GM21717 (cell line): Measurements from ENCODE around the gene SMOC1.
"Not testable (repeated sequence)": the region's sequence is repeated elsewhere in the genome, so short reads cannot be mapped to it uniquely, and the experiment has no call there.

Experiments
- ATAC-seq: cut with Tn5 transposase; IDR thresholded peaks from one replicate; pipeline ENCODE4 v1.9.1; 2021; ENCODE audit warnings: mild to moderate bottlenecking, moderate library complexity; ENCODE audit not compliant: unreplicated experiment

Gene SMOC1

DNA sequence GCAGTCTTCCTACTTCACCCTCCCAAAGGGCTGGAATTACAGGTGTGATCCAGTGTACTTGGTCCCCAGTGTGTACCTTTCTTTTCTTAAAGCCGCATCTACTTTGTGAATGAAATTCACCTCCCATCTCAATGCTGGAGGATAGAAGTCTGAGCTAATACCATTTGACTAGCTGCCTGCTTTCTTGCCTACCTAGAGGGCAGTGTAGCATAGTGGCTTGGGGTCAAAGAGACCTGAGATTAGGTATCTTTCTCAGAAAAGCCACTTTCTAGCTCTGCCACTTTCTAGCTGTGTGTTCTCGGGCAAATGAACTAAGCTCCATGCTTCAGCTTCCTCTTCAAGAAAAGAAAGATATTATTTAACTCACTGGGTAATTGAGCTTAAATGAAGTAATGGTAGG lies 16.9 kb downstream of the SMOC1 start:
- no peak for ATAC-seq

- no peak for ATAC-seq
Observed at GRCh38 chr14:69896972-69897371, 17.8 kb downstream of the SMOC1 start.

DNA sequence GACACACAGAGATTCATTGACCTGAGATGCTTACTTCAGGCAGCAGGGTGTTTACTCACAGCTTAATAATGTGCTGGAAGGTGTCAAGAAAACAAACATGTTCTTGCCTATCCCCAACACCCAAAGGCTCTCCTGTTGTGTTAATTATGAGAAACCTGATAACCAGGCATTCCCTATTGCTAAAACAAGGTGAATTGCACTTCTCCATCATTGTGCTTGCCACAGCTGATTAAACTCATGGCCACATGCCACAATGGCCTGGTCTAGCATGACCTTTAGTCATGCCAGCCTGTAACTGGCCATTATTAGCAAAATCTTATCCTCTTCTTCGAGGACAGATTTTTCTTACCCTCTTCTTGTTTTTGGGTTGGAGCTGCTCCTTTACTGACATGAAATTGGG lies 21.4 kb downstream of the SMOC1 start:
- ATAC-seq: no peak

DNA sequence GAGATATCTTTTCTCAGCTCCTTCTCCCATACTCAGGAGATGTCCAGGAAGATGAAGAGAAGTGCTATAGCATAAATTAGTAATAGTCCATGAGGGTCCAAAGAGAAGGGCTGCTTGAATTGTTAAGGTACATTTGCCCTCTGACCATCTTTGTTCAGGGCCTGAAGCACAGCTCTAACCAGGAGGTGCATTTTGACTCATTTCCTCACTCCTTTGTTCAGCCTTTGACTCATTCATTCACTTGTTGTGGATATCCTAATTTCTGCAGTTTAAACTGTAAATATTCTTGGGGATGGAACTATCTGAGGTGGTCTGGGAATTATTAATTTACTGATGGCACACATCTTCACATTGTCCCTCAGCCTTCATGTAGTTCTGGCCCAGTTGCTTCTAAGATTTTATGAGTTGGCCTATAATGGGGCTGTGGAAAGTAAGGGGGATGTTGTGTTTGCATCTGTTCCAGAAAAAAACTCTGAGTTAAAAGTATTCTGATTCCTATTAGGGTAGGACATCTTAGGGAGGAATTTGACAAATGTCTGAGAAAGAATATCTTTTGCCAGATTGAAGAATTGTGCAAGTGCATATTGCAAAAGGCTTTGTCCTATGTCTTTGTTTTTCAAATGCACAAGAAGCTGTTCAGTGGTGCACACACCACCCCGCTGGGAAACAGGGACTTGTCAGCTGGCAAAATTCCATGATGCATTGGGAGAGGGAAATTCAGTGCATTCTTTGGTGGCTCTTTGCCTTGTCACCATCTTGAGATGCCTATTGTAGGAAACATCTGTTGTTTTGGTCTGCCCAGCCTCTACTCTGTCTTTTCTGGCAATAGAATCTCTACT lies 22.1 kb downstream of the SMOC1 start:
- no peak for ATAC-seq

- not testable (repeated sequence) for ATAC-seq
Observed at GRCh38 chr14:69903046-69903445, 23.8 kb downstream of the SMOC1 start.

GRCh38 chr14:69904246-69904645 lies 25.0 kb downstream of the SMOC1 start:
- ATAC-seq: no peak

GRCh38 chr14:69906201-69906600 lies 27.0 kb downstream of the SMOC1 start:
- no peak for ATAC-seq

DNA sequence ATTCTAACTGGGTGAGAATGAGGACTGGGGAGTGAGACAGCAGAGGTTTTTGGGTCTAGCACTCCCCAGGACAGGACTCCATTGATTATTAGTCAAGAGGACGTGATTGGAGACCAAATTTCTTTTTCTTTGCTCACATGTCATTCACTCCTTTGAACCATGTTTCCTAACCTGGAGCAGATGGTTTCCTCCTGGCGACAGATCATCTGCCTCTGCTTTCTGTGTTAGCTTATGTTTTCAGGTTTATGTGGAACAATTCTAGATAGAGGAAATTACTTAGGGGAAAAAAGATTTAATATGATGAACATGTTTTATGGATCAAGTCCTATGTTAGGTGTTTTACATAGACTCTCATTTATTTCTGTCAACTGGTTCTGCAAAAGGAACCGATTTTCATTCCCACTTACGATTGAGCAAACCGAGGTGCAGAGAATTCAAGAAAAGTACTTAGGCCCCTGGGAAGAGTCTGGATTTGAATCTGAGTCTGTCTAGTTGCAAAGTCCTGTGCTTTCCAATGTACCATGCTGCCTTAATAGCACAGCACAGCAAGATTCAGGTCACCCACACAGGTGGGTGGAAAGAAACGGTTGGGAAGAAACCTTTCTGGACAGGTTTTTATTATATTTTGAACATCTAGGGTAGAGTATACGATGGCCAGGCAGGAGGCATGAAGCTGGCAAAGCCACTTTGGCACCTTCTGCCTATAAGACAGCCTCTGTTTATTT lies 30.8 kb downstream of the SMOC1 start:
- no peak for ATAC-seq

DNA sequence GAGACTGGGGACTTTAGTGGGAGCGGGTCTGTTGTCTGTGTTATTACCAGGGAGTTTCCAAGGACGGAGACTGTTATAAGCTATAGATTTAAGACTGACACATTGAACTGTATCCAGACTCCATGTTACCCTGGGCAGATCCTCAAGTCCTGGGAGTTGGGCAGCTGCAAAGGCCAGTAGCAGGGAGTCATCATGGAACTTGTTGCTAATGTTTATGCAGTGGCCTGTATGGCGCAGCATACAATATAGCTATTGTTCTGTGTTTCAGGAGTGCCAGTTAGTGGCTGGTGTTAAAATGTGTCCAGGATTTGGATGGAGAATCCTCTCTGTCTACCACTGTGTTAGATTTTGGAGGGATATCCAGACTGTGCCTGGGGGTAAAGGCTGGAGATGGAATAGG lies 31.7 kb downstream of the SMOC1 start:
- ATAC-seq: no peak

DNA sequence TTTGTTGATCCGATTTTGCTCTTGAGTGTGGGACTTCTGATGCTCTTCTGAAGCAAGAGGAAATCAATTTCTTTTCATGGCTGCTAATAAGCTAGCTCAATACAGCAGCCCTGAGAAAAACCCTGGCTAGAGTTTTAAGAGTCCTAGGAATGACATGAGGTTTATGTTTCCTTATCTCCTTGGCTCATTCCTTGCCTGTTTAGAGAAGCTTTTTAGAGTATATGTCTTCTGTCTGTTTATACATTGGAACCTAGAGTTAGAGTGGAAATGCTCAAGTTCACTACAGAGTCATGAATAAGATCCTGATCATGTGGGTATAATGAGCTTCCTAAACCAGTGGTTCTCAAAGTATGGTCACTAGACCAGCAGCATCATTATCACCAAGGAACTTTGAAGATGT lies 34.5 kb downstream of the SMOC1 start:
- ATAC-seq: no peak

GRCh38 chr14:69916396-69916795 lies 37.2 kb downstream of the SMOC1 start:
- no peak for ATAC-seq

GRCh38 chr14:69917287-69917686 lies 38.1 kb downstream of the SMOC1 start:
- no peak for ATAC-seq

DNA sequence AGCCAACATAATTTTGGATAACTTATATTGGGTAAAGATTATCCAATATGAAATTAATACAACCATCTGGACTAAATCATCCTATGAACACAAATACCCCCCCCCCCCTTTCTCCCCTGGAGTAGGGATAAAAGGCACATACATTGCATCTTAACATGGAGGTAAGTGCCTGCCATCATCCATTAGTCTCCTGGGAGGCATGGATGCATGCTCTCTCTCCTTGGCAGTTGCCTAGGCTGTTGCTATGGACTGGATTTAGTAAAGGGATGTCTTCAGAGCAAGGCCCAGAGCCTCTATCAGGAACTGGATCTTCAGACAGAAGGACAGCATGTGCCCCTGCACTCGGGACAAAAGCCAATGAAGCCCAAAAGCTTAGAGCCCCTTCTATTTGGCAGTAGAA lies 40.6 kb downstream of the SMOC1 start:
- no peak for ATAC-seq

GRCh38 chr14:69921052-69921451 lies 41.8 kb downstream of the SMOC1 start:
- no peak for ATAC-seq

- ATAC-seq: no peak
Observed at GRCh38 chr14:69922198-69922597, 43.0 kb downstream of the SMOC1 start.

DNA sequence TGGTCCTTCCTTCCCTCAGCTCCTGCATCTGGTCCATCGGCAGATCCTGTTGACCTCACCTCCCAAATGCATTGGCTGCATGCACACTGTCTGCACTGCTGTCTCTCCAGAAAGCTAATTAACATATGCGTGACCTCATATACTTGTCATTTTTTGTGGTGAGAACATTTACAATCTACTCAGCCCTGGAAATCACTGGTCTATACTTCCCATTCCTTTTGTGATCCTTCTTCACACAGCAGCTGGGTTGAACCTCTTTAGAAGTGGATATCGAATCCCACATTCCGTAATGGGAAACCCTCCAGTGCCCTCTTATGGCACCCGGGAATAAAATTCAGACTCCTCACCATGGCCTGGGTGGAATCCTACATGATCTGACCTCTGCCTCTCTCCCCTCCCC lies 45.0 kb downstream of the SMOC1 start:
- no peak for ATAC-seq

DNA sequence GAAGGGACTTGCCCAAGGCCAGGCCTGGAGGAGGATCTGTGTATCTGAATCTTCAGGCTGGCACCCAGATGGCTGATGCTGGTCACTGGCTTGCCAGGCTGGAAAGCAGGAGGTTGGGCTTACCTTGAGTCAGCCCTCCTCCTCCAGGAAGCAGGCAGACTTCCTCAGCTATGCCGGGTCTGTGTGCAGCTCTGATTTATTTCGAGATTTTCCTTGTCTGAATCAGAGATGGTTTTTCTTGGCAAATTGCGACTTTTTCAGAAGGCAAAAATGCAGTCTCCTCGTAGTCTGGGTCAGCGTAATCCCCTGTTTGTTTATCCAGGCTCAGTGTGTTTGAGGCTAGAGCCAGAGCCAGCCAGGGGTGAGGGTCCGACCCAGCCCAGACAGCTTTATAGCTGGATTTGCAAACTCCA lies 48.9 kb downstream of the SMOC1 start:
- ATAC-seq: no peak

- no peak for ATAC-seq
Observed at GRCh38 chr14:69930780-69931379, 51.7 kb downstream of the SMOC1 start.

- ATAC-seq: no peak
Observed at GRCh38 chr14:69931960-69932359, 52.7 kb downstream of the SMOC1 start.

GRCh38 chr14:69932391-69932790 lies 53.2 kb downstream of the SMOC1 start:
- no peak for ATAC-seq

GRCh38 chr14:69933623-69934275 lies 54.5 kb downstream of the SMOC1 start:
- ATAC-seq: no peak
